Activated CD4-positive, alpha-beta T cell treated with anti-CD3 and anti-CD28 coated beads, Interleukin-2, amount 50 U/mL, for 24 hours (primary cell): ENCODE measurements around the gene WIPF3.
"Not testable (repeated sequence)": the region's sequence is repeated elsewhere in the genome, so short reads cannot be mapped to it uniquely, and the experiment has no call there.

Experiments used
- DNase-seq, 2 donors: peaks; one replicate each; pipeline ENCODE4 v3.0.0-alpha.2; 2020; ENCODE audit warnings: low read depth in 1 of 2, low spot score in 1 of 2

Gene WIPF3

GRCh38 chr7:29950480-29950879, 144.2 kb downstream of the WIPF3 start:
- DNase-seq, result no peak

GRCh38 chr7:29951206-29951605, 144.9 kb downstream of the WIPF3 start:
- no peak for DNase-seq

- no peak for DNase-seq
Observed at GRCh38 chr7:29953726-29954347, 147.5 kb downstream of the WIPF3 start.

GRCh38 chr7:29955075-29955792, 148.9 kb downstream of the WIPF3 start:
- DNase-seq, result no peak

GRCh38 chr7:29955799-29956486, 149.6 kb downstream of the WIPF3 start:
- no peak for DNase-seq

- no peak for DNase-seq
Observed at GRCh38 chr7:29956487-29956836, 150.2 kb downstream of the WIPF3 start.

GRCh38 chr7:29957521-29958310, 151.4 kb downstream of the WIPF3 start:
- DNase-seq, result no peak

GRCh38 chr7:29958667-29959358, 152.5 kb downstream of the WIPF3 start:
- no peak for DNase-seq

GRCh38 chr7:29961611-29962010, 155.3 kb downstream of the WIPF3 start:
- not testable (repeated sequence) for DNase-seq

- DNase-seq, result no peak
Observed at GRCh38 chr7:29962035-29962434, 155.7 kb downstream of the WIPF3 start.

- no peak for DNase-seq
Observed at GRCh38 chr7:29965030-29965429, 158.7 kb downstream of the WIPF3 start.
